Breast epithelium (tissue), 4 donors: ENCODE measurements around the gene USO1. TPM values are rescaled to one million over a fixed set of nuclear protein-coding genes. Genes with fewer than 3 reads are reported as not detected.
"Not testable (repeated sequence)": the region's sequence is repeated elsewhere in the genome, so short reads cannot be mapped to it uniquely, and the experiment has no call there.

Experiments
- DNase-seq, 2 donors: peaks; one replicate each; pipeline ENCODE4 v3.0.0-alpha.2; 2019; ENCODE audit warnings: low spot score in 2 of 2
- H3K27ac ChIP-seq, 2 donors: fragments of 200-600 bp; sonication (generic) in 1 of 2; one replicate each; pipeline ENCODE4 v1.5.1; 2016 to 2019; ENCODE audit warnings: mild to moderate bottlenecking in 1 of 2
- H3K27me3 ChIP-seq, 2 donors: fragments of 200-600 bp; sonication (generic) in 1 of 2; one replicate each; pipeline versions ENCODE4 v1.5.1 to v1.6.0; 2017 to 2019; ENCODE audit warnings: control low read depth in 1 of 2, mild to moderate bottlenecking in 1 of 2
- H3K36me3 ChIP-seq: fragments of 200-600 bp; one replicate; pipeline ENCODE4 v1.5.1; 2019
- H3K4me1 ChIP-seq, 2 donors: fragments of 200-600 bp; sonication (generic); one replicate each; pipeline ENCODE4 v1.5.1; 2016 to 2019; ENCODE audit warnings: control low read depth in 1 of 2
- H3K4me3 ChIP-seq, 3 donors: fragments of 200-600 bp; sonication (generic); 1 replicate in 2 of 3; 2 replicates in 1 of 3; pipeline ENCODE4 v1.5.1; 2016 to 2019; ENCODE audit warnings: mild to moderate bottlenecking in 3 of 3, moderate library complexity in 2 of 3
- H3K9me3 ChIP-seq, 2 donors: fragments of 200-600 bp; sonication (generic) in 1 of 2; one replicate each; pipeline ENCODE4 v1.5.1; 2016 to 2019; ENCODE audit warnings: control low read depth in 1 of 2
- CTCF ChIP-seq, 3 donors: fragments of 450-650 bp; IDR thresholded peaks; one replicate each; pipeline ENCODE4 v1.5.1; 2016 to 2017; ENCODE audit warnings: antibody characterized with exemption in 3 of 3, mild to moderate bottlenecking in 3 of 3, moderate library complexity in 3 of 3
- POLR2A ChIP-seq: fragments of 450-650 bp; IDR thresholded peaks from one replicate; pipeline ENCODE4 v1.6.1; 2016; ENCODE audit warnings: antibody characterized with exemption, mild to moderate bottlenecking, moderate library complexity
- POLR2AphosphoS5 ChIP-seq, 3 donors: sonication (generic); formaldehyde crosslinking; IDR thresholded peaks; one replicate each; pipeline ENCODE4 v1.6.1; 2017; ENCODE audit warnings: antibody characterized with exemption in 3 of 3
- intact Hi-C: fragments of 100-400 bp; cut with DNase I; formaldehyde crosslinking; loops from one replicate; pipeline ENCODE4 v1.15.1; 2023; ENCODE audit warnings: low total_unique reads
- total RNA-seq, 3 donors: library from RNA; depleted of rRNA; stranded (reverse); fragments of >200 nt; gene quantifications; one replicate each; pipeline ENCODE4 v1.1.0, GENCODE V29; 2016

Gene USO1
- total RNA-seq, 3 donors from 2014 or later: 74.1 to 76.7 (median 74.1) TPM

DNA sequence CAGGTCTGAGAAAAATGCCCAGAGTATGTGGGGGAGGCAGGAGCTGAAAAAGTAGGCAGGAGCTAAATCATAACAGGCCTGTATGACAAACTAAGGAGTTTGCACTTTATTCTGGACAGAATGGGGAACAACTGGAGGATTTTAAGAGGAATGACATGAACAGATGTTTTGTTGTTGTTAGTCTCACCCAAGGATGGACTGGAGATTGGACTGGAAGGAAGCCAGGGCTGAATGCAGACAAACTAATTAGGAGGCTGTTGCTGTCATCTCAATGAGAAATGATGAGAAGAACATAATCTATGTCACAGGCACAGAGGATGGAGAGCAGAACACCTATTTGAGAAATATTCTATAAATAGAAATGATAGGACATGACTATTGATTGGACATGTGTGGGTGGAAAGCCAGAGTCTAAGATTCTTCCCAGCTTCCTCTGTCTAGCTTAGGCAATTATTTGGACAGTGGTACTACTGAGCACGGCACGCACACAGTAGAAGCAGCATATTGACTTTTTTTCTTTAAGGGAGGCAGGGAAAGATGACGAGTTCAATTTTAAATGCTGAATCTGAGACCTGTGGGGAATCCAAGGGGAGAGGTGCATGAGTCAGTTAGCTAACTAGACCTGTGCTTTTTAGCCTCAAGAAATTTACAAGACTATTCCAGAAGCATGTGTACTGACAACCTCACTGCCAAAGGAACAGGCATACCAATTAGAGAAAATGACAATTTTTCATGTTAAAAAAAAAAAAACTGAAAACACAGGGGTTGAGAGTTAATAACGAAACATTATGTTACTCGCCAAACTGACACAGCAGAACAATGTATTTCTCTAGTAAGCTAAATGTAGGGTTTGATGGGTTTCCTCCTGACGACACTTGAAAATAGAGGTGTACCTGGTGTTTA is 963 bp upstream of the USO1 start:
- Histone ChIP-seq H3K9me3 (no peaks in the 10 kb centered on the region), H3K4me3 (peak overlapping the region; percentile 83 to 89 (median 85)), H3K36me3 (no peaks in the 10 kb centered on the region), H3K27me3 (no peaks in the 10 kb centered on the region), H3K4me1 (peaks cover 0 to 8% of the 10 kb centered on the region in 2 donors), H3K27ac (peak overlapping the region; percentile 95 to 99)
- intact Hi-C loops: no loop called here
- TF ChIP-seq POLR2A: no peak
- no peak for TF ChIP-seq POLR2AphosphoS5 (IDR thresholded peaks at IDR 0.05)
- TF ChIP-seq CTCF (IDR thresholded peaks at IDR 0.05): no peak
- no peak for DNase-seq

DNA sequence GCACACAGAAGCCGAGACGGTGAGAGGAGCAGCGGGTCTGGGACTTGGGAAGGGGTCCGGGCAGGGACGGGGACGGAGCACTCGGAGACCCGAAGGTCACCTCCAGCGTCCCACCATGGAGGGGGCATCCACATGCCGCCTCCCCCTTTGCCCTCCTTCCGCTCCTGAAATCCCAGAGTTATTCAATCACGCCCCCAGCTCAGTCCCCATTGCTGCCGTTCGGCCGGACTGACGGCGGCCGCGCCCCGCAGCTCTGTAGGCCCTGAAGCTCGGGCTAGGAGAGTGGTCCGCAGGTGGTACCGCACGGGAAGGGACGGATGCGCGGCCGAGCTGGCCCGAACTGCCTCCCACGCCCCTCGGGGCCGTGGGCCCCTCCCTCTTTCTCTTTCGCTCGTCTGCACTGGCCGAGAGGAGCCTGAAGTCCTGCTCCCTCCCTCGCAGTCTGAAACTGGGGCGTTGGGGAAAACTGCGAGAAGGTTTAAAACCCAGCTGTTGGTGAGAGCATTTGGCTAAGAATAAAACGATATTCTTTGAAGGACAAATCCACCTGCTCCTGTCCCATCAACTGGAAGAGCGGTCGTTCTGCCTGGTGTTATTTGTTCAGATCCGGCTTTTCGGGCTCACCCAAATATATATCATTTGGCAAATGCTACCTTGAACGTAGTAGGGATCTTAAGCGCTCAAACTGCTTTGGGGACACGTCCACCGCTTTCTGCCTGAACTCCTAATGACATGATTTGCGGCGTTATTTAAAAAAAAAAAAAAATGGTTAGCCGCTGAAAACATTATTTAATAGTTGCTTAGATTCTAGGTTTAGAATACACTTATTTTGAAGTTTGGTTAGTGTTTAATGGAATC is 719 bp downstream of the USO1 start:
- DNase-seq: peak; percentile 67 to 72
- Histone ChIP-seq H3K4me3 (peak overlapping the region; percentile 83 to 89 (median 85)), H3K9me3 (no peaks in the 10 kb centered on the region), H3K4me1 (peaks cover 0 to 8% of the 10 kb centered on the region in 2 donors), H3K27ac (peak overlapping the region; percentile 95 to 99), H3K36me3 (no peaks in the 10 kb centered on the region), H3K27me3 (no peaks in the 10 kb centered on the region)
- no peak for TF ChIP-seq POLR2A
- peak in 2 of 3 donors; percentile 5 to 12 for TF ChIP-seq POLR2AphosphoS5 (IDR thresholded peaks at IDR 0.05)
- TF ChIP-seq CTCF (IDR thresholded peaks at IDR 0.05): no peak
- intact Hi-C loops: no loop called here

GRCh38 chr4:75725942-75726538 is 1.7 kb downstream of the USO1 start:
- Histone ChIP-seq H3K27ac (peak overlapping the region; percentile 27 to 99), H3K4me3 (peak overlapping the region; percentile 83 to 89 (median 85))
- intact Hi-C loops, H3K36me3 ChIP-seq, DNase-seq, H3K27me3 ChIP-seq, H3K4me1 ChIP-seq, H3K9me3 ChIP-seq: not testable (repeated sequence)

DNA sequence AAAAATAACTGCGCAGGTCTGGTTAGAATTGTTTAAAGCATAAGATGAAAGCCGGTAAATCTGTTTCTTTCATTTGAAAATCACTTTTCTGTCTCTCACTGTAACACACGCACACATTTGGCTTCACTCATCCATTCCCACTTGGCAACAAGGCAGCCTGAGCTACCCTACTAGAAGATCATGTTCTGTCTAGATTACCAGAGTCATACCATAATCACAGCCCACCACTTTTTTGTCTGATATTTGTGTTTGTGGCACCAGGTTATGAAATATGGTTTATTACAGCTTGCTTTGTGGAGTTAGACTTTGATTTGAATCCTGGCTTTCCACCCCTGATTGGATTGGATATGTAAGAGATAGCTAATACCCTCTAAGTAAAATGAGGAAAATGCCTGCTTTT is 2.2 kb downstream of the USO1 start:
- no peak for DNase-seq
- Histone ChIP-seq H3K27ac (no peak overlapping the region), H3K36me3 (no peaks in the 10 kb centered on the region), H3K4me1 (peaks cover 0 to 8% of the 10 kb centered on the region in 2 donors), H3K4me3 (peak overlapping the region in 1 of 3 donors; percentile 83), H3K27me3 (no peaks in the 10 kb centered on the region), H3K9me3 (no peaks in the 10 kb centered on the region)
- TF ChIP-seq POLR2AphosphoS5 (IDR thresholded peaks at IDR 0.05): no peak
- TF ChIP-seq POLR2A: no peak
- TF ChIP-seq CTCF (IDR thresholded peaks at IDR 0.05): no peak
- intact Hi-C loops: no loop called here

DNA sequence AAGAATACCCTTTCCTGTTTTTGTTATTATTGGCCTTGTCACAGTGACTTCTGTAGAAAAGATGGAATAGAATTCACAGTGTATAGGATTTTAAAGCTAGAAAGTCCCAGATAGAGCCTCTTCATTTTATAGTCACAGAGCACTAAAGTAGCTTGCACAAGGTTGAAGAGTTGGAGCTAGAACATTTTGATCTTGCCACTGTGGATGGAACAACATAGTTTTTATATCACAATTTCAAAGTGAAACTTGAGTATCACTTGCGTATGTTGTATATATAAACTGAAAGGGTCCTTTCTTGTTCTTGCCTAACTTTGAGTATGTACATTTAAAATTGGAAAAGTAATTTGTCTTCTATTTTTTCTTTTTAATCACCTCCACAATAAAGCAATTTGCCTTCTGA is 2.7 kb downstream of the USO1 start:
- no peaks in the 10 kb centered on the region for H3K27me3 ChIP-seq
- H3K4me3 ChIP-seq: peak overlapping the region in 1 of 3 donors; percentile 83
- intact Hi-C loops: no loop called here
- no peak for DNase-seq
- H3K36me3 ChIP-seq: no peaks in the 10 kb centered on the region
- H3K27ac ChIP-seq: no peak overlapping the region
- H3K4me1 ChIP-seq: peaks cover 0 to 8% of the 10 kb centered on the region in 2 donors
- H3K9me3 ChIP-seq: no peaks in the 10 kb centered on the region
- TF ChIP-seq POLR2A (no peak), POLR2AphosphoS5 (IDR thresholded peaks at IDR 0.05) (no peak), CTCF (IDR thresholded peaks at IDR 0.05) (no peak)
